Tibial nerve (tissue), 4 donors: ENCODE results near the gene HES5.
A peak's percentile ranks its signal among the peaks of the same experiment; 100 is the strongest.

Experiments used
- CTCF ChIP-seq, 5 experiments: fragments of 200-600 bp in 3 of 5; fragments of 450-650 bp in 2 of 5; sonication (generic) in 3 of 5; IDR thresholded peaks; one replicate each; pipeline ENCODE4 v1.5.1; 2016 to 2019; ENCODE audit warnings: antibody characterized with exemption in 5 of 5, mild to moderate bottlenecking in 3 of 5, moderate library complexity in 2 of 5
- EP300 ChIP-seq, 2 donors: sonication (generic); formaldehyde crosslinking; IDR thresholded peaks; one replicate each; pipeline ENCODE4 v1.6.1; 2017; ENCODE audit warnings: antibody characterized with exemption in 2 of 2, mild to moderate bottlenecking in 1 of 2
- POLR2A ChIP-seq, 2 donors: fragments of 450-650 bp; IDR thresholded peaks; one replicate each; pipeline ENCODE4 v1.6.1; 2017; ENCODE audit warnings: antibody characterized with exemption in 2 of 2, mild to moderate bottlenecking in 2 of 2, moderate library complexity in 2 of 2

- TF ChIP-seq CTCF (IDR thresholded peaks at IDR 0.05) (peak in 2 of 5 experiments; percentile 7 to 19), POLR2A (IDR thresholded peaks at IDR 0.05) (peak; percentile 74 to 80), EP300 (IDR thresholded peaks at IDR 0.05) (peak; percentile 60 to 97)
Observed at GRCh38 chr1:2555634-2556276, 25.7 kb upstream of the HES5 start.
